Measurements from ENCODE around the gene MEX3C. TPM values are rescaled to one million over a fixed set of nuclear protein-coding genes. Genes with fewer than 3 reads are reported as not detected.

The MEX3C gene
- total RNA-seq: 56.3 and 67.6 TPM in 2 replicates

DNA sequence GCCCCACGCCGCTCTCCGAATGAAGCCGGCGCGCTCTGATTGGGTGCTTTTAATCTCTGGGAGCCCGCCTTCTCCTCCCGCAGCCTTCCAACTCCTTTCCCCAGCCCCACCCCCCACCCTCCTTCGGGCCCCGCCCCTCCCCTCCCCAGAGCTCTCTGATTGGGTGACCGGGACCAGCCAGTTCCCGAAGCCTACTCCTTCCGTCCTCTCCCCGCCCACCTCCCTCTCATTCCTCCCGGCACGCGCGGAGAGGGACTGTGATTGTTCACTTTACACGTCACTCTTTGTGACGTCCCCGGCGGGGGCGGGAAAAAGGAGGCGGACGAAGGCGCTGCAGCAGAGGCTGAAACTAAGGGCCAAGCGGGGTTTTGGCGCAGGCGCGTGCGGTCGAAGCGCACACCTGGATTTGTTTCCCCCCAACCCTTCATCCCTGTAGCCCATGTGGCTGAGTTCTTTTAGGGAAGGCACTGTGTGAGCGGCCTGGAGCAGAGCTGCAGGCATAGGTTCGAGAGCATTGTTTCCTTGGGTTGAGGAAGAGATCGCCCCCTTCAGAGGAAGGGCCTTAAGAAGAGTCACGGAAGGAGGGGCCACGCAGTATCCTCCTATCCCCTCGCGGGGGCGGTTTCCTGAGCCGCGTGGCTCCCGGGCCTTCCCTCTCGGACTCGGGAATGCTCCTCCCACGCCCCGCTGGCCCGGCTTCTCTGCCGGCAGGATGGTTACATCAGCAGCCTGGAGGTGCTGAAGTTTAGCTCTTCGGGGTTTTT lies at the start of gene MEX3C:
TSS of gene MEX3C (minus strand) at position 21 of the 764 bp plus-strand sequence. CDS start 361 bp downstream, outside the sequence.

Other genes with a start within 250 kb of the MEX3C start
- 7.1 and 9.5 TPM in 2 replicates for gene ELAC1, start 229.6 kb downstream of the MEX3C start, total RNA-seq
- gene SMAD4, start 167.5 kb downstream of the MEX3C start, total RNA-seq: 90.2 and 141 TPM in 2 replicates